Measurements from ENCODE around the gene OR10G8. TPM values are rescaled to one million over a fixed set of nuclear protein-coding genes. Genes with fewer than 3 reads are reported as not detected.
A peak's percentile ranks its signal among the peaks of the same experiment; 100 is the strongest.

Gene OR10G8
- total RNA-seq, 1 donor from 2014 or later: not detected

- no peak for TF ChIP-seq CTCF (IDR thresholded peaks at IDR 0.05; ENCODE audit: unreplicated experiment)
- DNase-seq (ENCODE audit: low spot score, unreplicated experiment): no peak
- H3K4me1 Mint-ChIP-seq (ENCODE audit: low read depth): peaks cover 4% of the 10 kb centered on the region
- H3K4me3 Mint-ChIP-seq (ENCODE audit: low read depth): no peak overlapping the region
- H3K9me3 Mint-ChIP-seq (ENCODE audit: low read depth): no peaks in the 10 kb centered on the region
- no peaks in the 10 kb centered on the region for H3K36me3 Mint-ChIP-seq (ENCODE audit: insufficient read depth)
- H3K27ac Mint-ChIP-seq: no peak overlapping the region
- peaks cover 29% of the 10 kb centered on the region for H3K27me3 Mint-ChIP-seq
Measured at GRCh38 chr11:124072147-124072546, 45.5 kb downstream of the OR10G8 start.

GRCh38 chr11:124074554-124074953 is 48.0 kb downstream of the OR10G8 start:
- H3K4me3 Mint-ChIP-seq (ENCODE audit: low read depth): no peak overlapping the region
- DNase-seq (ENCODE audit: low spot score, unreplicated experiment): no peak
- H3K9me3 Mint-ChIP-seq (ENCODE audit: low read depth): no peaks in the 10 kb centered on the region
- peaks cover 6% of the 10 kb centered on the region for H3K4me1 Mint-ChIP-seq (ENCODE audit: low read depth)
- H3K36me3 Mint-ChIP-seq (ENCODE audit: insufficient read depth): no peaks in the 10 kb centered on the region
- TF ChIP-seq CTCF (IDR thresholded peaks at IDR 0.05; ENCODE audit: unreplicated experiment): no peak
- no peak overlapping the region for H3K27ac Mint-ChIP-seq
- H3K27me3 Mint-ChIP-seq: peaks cover 16% of the 10 kb centered on the region

DNA sequence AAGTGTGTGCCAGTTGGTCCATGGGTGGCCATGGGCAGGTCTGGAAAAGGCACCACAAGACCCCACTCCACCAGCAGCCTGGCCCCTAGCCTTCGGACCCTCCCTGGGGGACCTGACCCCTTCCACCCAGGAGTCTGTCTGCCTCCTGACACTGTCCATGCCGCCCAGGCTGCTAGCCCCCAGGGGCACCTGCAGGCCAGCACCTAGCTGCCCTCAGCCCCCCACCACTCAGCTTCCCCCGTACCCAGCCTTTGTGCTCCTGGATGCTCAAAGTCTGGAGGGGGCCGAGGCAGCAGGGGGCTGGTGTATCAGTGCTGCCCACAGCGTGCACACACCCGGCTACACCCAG is 48.9 kb downstream of the OR10G8 start:
- Mint-ChIP-seq H3K27ac (no peak overlapping the region), H3K4me3 (ENCODE audit: low read depth) (no peak overlapping the region), H3K4me1 (ENCODE audit: low read depth) (peaks cover 12% of the 10 kb centered on the region), H3K9me3 (ENCODE audit: low read depth) (no peaks in the 10 kb centered on the region), H3K27me3 (peaks cover 9% of the 10 kb centered on the region), H3K36me3 (ENCODE audit: insufficient read depth) (no peaks in the 10 kb centered on the region)
- DNase-seq (ENCODE audit: low spot score, unreplicated experiment): no peak
- TF ChIP-seq CTCF (IDR thresholded peaks at IDR 0.05; ENCODE audit: unreplicated experiment): no peak

GRCh38 chr11:124075841-124076651 is 49.4 kb downstream of the OR10G8 start:
- Mint-ChIP-seq H3K27ac (no peak overlapping the region), H3K9me3 (ENCODE audit: low read depth) (no peaks in the 10 kb centered on the region), H3K27me3 (peaks cover 8% of the 10 kb centered on the region), H3K36me3 (ENCODE audit: insufficient read depth) (no peaks in the 10 kb centered on the region), H3K4me3 (ENCODE audit: low read depth) (peak overlapping the region; percentile 65), H3K4me1 (ENCODE audit: low read depth) (peaks cover 12% of the 10 kb centered on the region)
- no peak for TF ChIP-seq CTCF (IDR thresholded peaks at IDR 0.05; ENCODE audit: unreplicated experiment)
- no peak for DNase-seq (ENCODE audit: low spot score, unreplicated experiment)

DNA sequence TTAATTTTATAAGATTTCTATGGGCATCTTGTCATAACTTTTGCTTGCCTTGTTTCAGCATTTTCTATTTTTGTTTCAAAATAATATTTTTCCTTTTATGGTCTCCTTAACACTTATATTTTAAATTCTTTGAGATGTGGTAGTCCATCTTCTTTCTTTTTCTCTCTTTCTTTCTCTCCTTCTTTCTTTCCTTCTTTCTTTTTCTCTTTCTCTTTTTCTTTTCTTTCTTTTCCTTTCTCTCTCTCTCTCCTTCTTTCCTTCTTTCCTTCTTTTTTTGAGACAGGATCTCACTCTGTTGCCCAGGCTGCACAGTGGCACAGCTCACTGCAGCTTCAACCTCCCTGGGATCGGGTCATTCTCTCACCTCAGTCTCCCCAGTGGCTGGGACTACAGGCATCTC is 50.7 kb downstream of the OR10G8 start:
- Mint-ChIP-seq H3K27me3 (peaks cover 10% of the 10 kb centered on the region), H3K36me3 (ENCODE audit: insufficient read depth) (no peaks in the 10 kb centered on the region), H3K4me3 (ENCODE audit: low read depth) (no peak overlapping the region), H3K9me3 (ENCODE audit: low read depth) (no peaks in the 10 kb centered on the region), H3K4me1 (ENCODE audit: low read depth) (peaks cover 10% of the 10 kb centered on the region), H3K27ac (no peak overlapping the region)
- no peak for DNase-seq (ENCODE audit: low spot score, unreplicated experiment)
- no peak for TF ChIP-seq CTCF (IDR thresholded peaks at IDR 0.05; ENCODE audit: unreplicated experiment)
